ENCODE data around the gene BHLHE23. TPM values are rescaled to one million over a fixed set of nuclear protein-coding genes. Genes with fewer than 3 reads are reported as not detected.

BHLHE23 gene
- total RNA-seq, 1 experiment from 2014 or later = not detected

GRCh38 chr20:62991196-62991807 lies 15.5 kb downstream of the BHLHE23 start:
- DNase-seq (ENCODE audit: low read depth) = no peak

GRCh38 chr20:62990306-62990825 lies 16.4 kb downstream of the BHLHE23 start:
- no peak for DNase-seq (ENCODE audit: low read depth)

GRCh38 chr20:62989201-62989601 lies 17.6 kb downstream of the BHLHE23 start:
- DNase-seq (ENCODE audit: low read depth) = no peak

GRCh38 chr20:62987114-62987513 lies 19.6 kb downstream of the BHLHE23 start:
- no peak for DNase-seq (ENCODE audit: low read depth)

- no peak for DNase-seq (ENCODE audit: low read depth)
Measured at GRCh38 chr20:62986257-62986800, 20.4 kb downstream of the BHLHE23 start.

GRCh38 chr20:62985444-62985778 lies 21.4 kb downstream of the BHLHE23 start:
- no peak for DNase-seq (ENCODE audit: low read depth)

- no peak for DNase-seq (ENCODE audit: low read depth)
Measured at GRCh38 chr20:62984666-62985443, 21.9 kb downstream of the BHLHE23 start.

GRCh38 chr20:62983210-62983609 lies 23.6 kb downstream of the BHLHE23 start:
- DNase-seq (ENCODE audit: low read depth) = no peak

GRCh38 chr20:62982124-62983075 lies 24.4 kb downstream of the BHLHE23 start:
- no peak for DNase-seq (ENCODE audit: low read depth)

GRCh38 chr20:62980970-62981369 lies 25.8 kb downstream of the BHLHE23 start:
- DNase-seq (ENCODE audit: low read depth) = peak; percentile 41

GRCh38 chr20:62980380-62980960 lies 26.3 kb downstream of the BHLHE23 start:
- DNase-seq (ENCODE audit: low read depth) = no peak

- no peak for DNase-seq (ENCODE audit: low read depth)
Measured at GRCh38 chr20:62979876-62980373, 26.8 kb downstream of the BHLHE23 start.

- DNase-seq (ENCODE audit: low read depth) = no peak
Measured at GRCh38 chr20:62979310-62979709, 27.5 kb downstream of the BHLHE23 start.

- DNase-seq (ENCODE audit: low read depth) = no peak
Measured at GRCh38 chr20:62978561-62978943, 28.2 kb downstream of the BHLHE23 start.

- DNase-seq (ENCODE audit: low read depth) = peak; percentile 27
Measured at GRCh38 chr20:62977613-62978560, 28.9 kb downstream of the BHLHE23 start.

GRCh38 chr20:62976886-62977285 lies 29.9 kb downstream of the BHLHE23 start:
- no peak for DNase-seq (ENCODE audit: low read depth)

GRCh38 chr20:62975812-62976508 lies 30.8 kb downstream of the BHLHE23 start:
- no peak for DNase-seq (ENCODE audit: low read depth)

GRCh38 chr20:62975251-62975760 lies 31.5 kb downstream of the BHLHE23 start:
- DNase-seq (ENCODE audit: low read depth) = no peak
